ENCODE data around the gene EDAR.

GRCh38 chr2:109013051-109013450 lies 24.0 kb upstream of the EDAR start:
- TF ChIP-seq CTCF (IDR thresholded peaks at IDR 0.05) (no peak), POLR2A (IDR thresholded peaks at IDR 0.05) (no peak)
